Activated CD8-positive, alpha-beta memory T cell treated with anti-CD3 and anti-CD28 coated beads, Interleukin-2, amount 10 ng/mL, durations not matched to agents 7 days and 5 days (primary cell): ENCODE data around the gene TMF1. TPM values are rescaled to one million over a fixed set of nuclear protein-coding genes. Genes with fewer than 3 reads are reported as not detected.

Source experiments
- ATAC-seq: fragments of 150-1000 bp; cut with Tn5 transposase; one replicate; pipeline ENCODE4 v1.10.0; 2021; ENCODE audit warnings: moderate library complexity
- CTCF ChIA-PET: fragments of 350-600 bp; sonication (Branson Sonifier 250); formaldehyde crosslinking; loops from one replicate; lab custom pipeline; 2021; ENCODE audit warnings: antibody characterized with exemption; lab: Charles Lee
- DNase-seq: peaks from one replicate; pipeline ENCODE4 v3.0.0-alpha.2; 2020
- H3K27ac Mint-ChIP-seq: one replicate; pipeline ENCODE4 v1.8.0; 2021; ENCODE audit warnings: mild to moderate bottlenecking, mixed read lengths
- H3K27me3 Mint-ChIP-seq: one replicate; pipeline ENCODE4 v1.8.0; 2021; ENCODE audit warnings: mixed read lengths
- H3K36me3 Mint-ChIP-seq: one replicate; pipeline ENCODE4 v1.8.0; 2021; ENCODE audit warnings: mild to moderate bottlenecking, mixed read lengths
- H3K4me1 Mint-ChIP-seq: one replicate; pipeline ENCODE4 v1.8.0; 2021; ENCODE audit warnings: mixed read lengths
- H3K4me3 Mint-ChIP-seq: one replicate; pipeline ENCODE4 v1.8.0; 2021; ENCODE audit warnings: mild to moderate bottlenecking, moderate library complexity, mixed read lengths
- H3K9me3 Mint-ChIP-seq: one replicate; pipeline ENCODE4 v1.8.0; 2022; ENCODE audit warnings: low read depth, mixed read lengths
- total RNA-seq, 2 experiments: library from RNA; stranded (reverse); gene quantifications; one replicate each; pipeline ENCODE4 v1.2.3, GENCODE V29; 2021

The TMF1 gene
- total RNA-seq, 2 experiments from 2014 or later = 47.5 to 49.5 TPM

GRCh38 chr3:69020424-69020823 is 31.7 kb downstream of the TMF1 start:
- ATAC-seq = no peak
- no peak overlapping the region for H3K27ac Mint-ChIP-seq
- CTCF ChIA-PET = no interaction called here

DNA sequence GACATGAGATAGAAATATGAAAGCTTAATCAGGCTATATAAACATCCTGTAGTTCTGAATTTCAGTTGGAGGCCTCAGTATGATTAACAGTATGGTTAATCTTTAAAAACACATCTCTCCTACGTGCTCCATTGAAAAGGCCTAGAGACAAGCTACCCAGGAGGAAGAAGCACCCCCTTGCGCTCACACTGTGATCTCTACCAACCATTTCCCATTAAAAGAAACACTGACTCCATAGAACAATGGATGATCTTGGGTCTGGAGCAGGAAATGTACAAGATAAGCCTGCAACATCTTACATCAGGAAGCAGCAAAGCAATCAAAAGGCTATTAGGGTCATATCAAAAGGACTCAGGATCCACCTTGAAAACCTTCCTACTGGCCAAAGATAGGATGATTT is 35.2 kb downstream of the TMF1 start:
- CTCF ChIA-PET = no interaction called here
- Mint-ChIP-seq H3K9me3 (no peaks in the 10 kb centered on the region), H3K27me3 (no peaks in the 10 kb centered on the region), H3K27ac (no peak overlapping the region), H3K4me3 (no peak overlapping the region), H3K36me3 (peaks cover 17% of the 10 kb centered on the region), H3K4me1 (peaks cover 28% of the 10 kb centered on the region)
- DNase-seq (no peak), ATAC-seq (no peak)

More at GRCh38 chr3:69020424-69020823, 31.7 kb downstream of the TMF1 start:
- Mint-ChIP-seq H3K4me1 (peaks cover 9% of the 10 kb centered on the region), H3K4me3 (no peak overlapping the region), H3K27me3 (no peaks in the 10 kb centered on the region), H3K36me3 (peaks cover 24% of the 10 kb centered on the region), H3K9me3 (no peaks in the 10 kb centered on the region)
- DNase-seq = no peak

- CTCF ChIA-PET = no interaction called here
- Mint-ChIP-seq H3K36me3 (peaks cover 15% of the 10 kb centered on the region), H3K27me3 (no peaks in the 10 kb centered on the region), H3K9me3 (no peaks in the 10 kb centered on the region), H3K4me1 (peaks cover 29% of the 10 kb centered on the region), H3K27ac (no peak overlapping the region), H3K4me3 (no peak overlapping the region)
- ATAC-seq (no peak), DNase-seq (no peak)
Observed at GRCh38 chr3:69016102-69016501, 36.0 kb downstream of the TMF1 start.

DNA sequence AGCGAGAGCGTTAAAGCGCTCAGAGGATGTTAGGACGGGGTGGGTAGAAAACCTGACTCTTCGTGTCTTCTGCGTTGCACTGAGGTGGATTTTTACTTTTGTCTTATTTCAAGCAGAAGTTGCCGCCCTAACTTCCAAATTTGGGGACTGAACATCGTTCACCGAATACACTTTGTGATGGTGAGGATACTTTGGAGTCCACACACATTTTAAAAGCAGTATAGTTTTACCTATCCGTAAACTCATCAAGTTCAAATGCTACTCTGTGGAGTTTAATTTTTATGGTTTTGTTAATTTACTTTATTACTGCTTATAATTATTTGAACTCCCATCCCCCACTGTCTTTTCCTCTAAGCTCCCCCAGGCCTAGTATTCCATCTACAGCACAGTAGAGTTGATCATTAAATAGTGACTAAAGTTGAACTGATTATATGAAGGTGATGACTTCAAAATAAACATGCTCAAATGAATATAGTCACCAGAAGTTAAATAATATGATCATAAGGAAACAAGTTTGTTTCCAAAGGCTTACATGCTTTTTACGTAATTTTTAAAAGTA is 38.0 kb downstream of the TMF1 start:
- no peaks in the 10 kb centered on the region for H3K9me3 Mint-ChIP-seq
- H3K36me3 Mint-ChIP-seq = peaks cover 18% of the 10 kb centered on the region
- CTCF ChIA-PET = interaction anchor here (1.0 to 3.1 kb wide), 6 partner anchors 10 to 67 kb away, joined by 3 to 14 read pairs (median 4); partner anchors contain the start of gene UBA3
- no peaks in the 10 kb centered on the region for H3K27me3 Mint-ChIP-seq
- H3K27ac Mint-ChIP-seq = peak overlapping the region; percentile 64
- H3K4me3 Mint-ChIP-seq = peak overlapping the region; percentile 77
- no peak for ATAC-seq
- no peak for DNase-seq
- peaks cover 34% of the 10 kb centered on the region for H3K4me1 Mint-ChIP-seq

- Mint-ChIP-seq H3K4me1 (peaks cover 34% of the 10 kb centered on the region), H3K27ac (peak within 1 kb of the TSS; percentile 75), H3K9me3 (no peaks in the 10 kb centered on the region), H3K27me3 (no peaks in the 10 kb centered on the region), H3K4me3 (peak within 1 kb of the TSS; percentile 81), H3K36me3 (peaks cover 20% of the 10 kb centered on the region)
- CTCF ChIA-PET = interaction anchor here (1.0 to 3.1 kb wide), 6 partner anchors 11 to 68 kb away, joined by 3 to 14 read pairs (median 4); partner anchors contain the start of gene UBA3
- peak; percentile 88 for DNase-seq
- ATAC-seq = peak; percentile 91
Observed at GRCh38 chr3:69013253-69014021, 38.7 kb downstream of the TMF1 start, which contains the start of gene EOGT. EOGT (minus strand) TSS chr3:69013684; CDS start chr3:69009846, 3,838 bp downstream.

- Mint-ChIP-seq H3K36me3 (peaks cover 23% of the 10 kb centered on the region), H3K4me1 (peaks cover 34% of the 10 kb centered on the region), H3K4me3 (peak overlapping the region; percentile 81), H3K9me3 (no peaks in the 10 kb centered on the region), H3K27ac (peak overlapping the region; percentile 73), H3K27me3 (no peaks in the 10 kb centered on the region)
- DNase-seq = no peak
- no peak for ATAC-seq
- CTCF ChIA-PET = interaction anchor here (1.0 to 3.1 kb wide), 4 partner anchors 13 to 26 kb away, joined by 3 to 14 read pairs (median 4); no protein-coding TSS in a partner anchor
Observed at GRCh38 chr3:69012800-69013252, 39.3 kb downstream of the TMF1 start.

- Mint-ChIP-seq H3K27ac (peak overlapping the region; percentile 73), H3K4me1 (peaks cover 34% of the 10 kb centered on the region)
Observed at GRCh38 chr3:69012100-69012799, 39.9 kb downstream of the TMF1 start.

GRCh38 chr3:69011096-69011730 is 40.9 kb downstream of the TMF1 start:
- DNase-seq = no peak
- peak overlapping the region; percentile 57 for H3K27ac Mint-ChIP-seq
- peaks cover 20% of the 10 kb centered on the region for H3K36me3 Mint-ChIP-seq
- H3K4me1 Mint-ChIP-seq = peaks cover 34% of the 10 kb centered on the region
- H3K4me3 Mint-ChIP-seq = peak overlapping the region; percentile 23
- ATAC-seq = no peak
- CTCF ChIA-PET = interaction anchor here (0.6 to 3.1 kb wide), 4 partner anchors 11 to 1220 kb away, joined by 3 to 14 read pairs (median 3); no protein-coding TSS in a partner anchor
- H3K9me3 Mint-ChIP-seq = no peaks in the 10 kb centered on the region
- H3K27me3 Mint-ChIP-seq = no peaks in the 10 kb centered on the region

More at GRCh38 chr3:69012100-69012799, 39.9 kb downstream of the TMF1 start:
- Mint-ChIP-seq H3K27me3 (no peaks in the 10 kb centered on the region), H3K36me3 (peaks cover 20% of the 10 kb centered on the region), H3K9me3 (no peaks in the 10 kb centered on the region), H3K4me3 (peak overlapping the region; percentile 81)
- no peak for DNase-seq
- ATAC-seq = no peak
- CTCF ChIA-PET = interaction anchor here (2.1 to 3.1 kb wide), 2 partner anchors 12 to 16 kb away, joined by 5 to 14 read pairs; no protein-coding TSS in a partner anchor

DNA sequence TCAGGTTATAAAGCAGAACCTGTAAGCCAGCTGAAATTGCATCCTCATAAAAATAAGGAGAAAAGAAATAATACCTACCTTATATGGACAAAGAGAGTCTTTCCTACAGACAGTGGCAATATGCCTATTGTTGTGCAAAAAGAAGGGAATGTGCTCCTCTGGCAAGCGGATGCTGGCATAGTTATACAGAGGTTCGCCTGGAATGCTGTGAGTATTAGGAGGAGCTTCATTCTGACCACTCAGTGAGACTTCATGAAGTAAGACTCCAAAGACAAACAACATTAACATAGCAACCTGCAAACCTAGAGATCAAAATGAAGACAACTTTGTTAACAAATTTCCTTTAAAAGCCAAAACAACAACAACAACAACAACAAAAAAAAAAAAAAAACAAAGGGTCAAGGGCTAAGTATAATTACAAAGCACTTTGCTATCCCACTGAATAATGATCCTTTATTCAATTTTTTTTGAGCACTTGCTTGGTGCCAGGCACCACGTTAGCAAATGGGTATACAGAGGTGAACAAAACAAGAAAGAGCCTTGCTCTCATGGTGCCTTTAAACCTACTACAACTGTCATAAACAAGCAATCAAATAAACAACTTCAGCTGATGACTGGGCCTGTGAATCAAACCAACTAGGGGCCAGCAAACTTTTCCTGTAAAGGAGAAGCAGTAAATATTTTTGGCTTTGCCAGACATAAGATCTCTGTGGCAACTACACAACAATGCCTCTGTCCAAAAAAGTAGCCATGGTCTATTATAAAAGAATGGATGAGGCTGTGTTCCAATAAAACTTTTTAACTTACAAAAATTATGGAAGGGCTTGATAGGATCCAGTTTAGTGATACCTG is 42.3 kb downstream of the TMF1 start:
- no peaks in the 10 kb centered on the region for H3K27me3 Mint-ChIP-seq
- no peak overlapping the region for H3K27ac Mint-ChIP-seq
- no peaks in the 10 kb centered on the region for H3K9me3 Mint-ChIP-seq
- H3K36me3 Mint-ChIP-seq = peaks cover 25% of the 10 kb centered on the region
- DNase-seq (no peak), ATAC-seq (no peak)
- CTCF ChIA-PET = no interaction called here
- no peak overlapping the region for H3K4me3 Mint-ChIP-seq
- peaks cover 26% of the 10 kb centered on the region for H3K4me1 Mint-ChIP-seq

DNA sequence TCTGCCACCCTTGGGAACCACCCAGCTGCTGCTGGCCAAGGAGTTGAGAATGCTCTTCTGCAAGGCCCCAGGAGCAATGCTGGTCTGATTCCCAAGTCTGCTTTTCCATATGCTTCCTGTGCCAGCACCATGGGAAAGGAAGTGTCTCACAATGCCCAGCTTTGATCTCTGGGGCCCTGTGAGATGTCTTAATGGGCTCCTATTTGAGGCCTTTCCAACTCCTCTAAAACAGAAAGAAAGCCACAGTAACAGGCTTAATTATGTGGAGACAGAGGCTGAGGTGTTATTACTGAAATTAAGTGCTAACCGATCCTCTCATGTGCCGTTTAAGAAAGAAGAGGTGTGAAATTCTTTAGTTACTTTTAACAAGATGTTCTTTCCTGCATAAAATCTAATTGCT is 43.2 kb downstream of the TMF1 start:
- ATAC-seq = no peak
- no peaks in the 10 kb centered on the region for H3K9me3 Mint-ChIP-seq
- peak overlapping the region; percentile 24 for H3K27ac Mint-ChIP-seq
- CTCF ChIA-PET = no interaction called here
- DNase-seq = no peak
- no peak overlapping the region for H3K4me3 Mint-ChIP-seq
- no peaks in the 10 kb centered on the region for H3K27me3 Mint-ChIP-seq
- peaks cover 31% of the 10 kb centered on the region for H3K36me3 Mint-ChIP-seq
- peaks cover 20% of the 10 kb centered on the region for H3K4me1 Mint-ChIP-seq

- Mint-ChIP-seq H3K27me3 (no peaks in the 10 kb centered on the region), H3K36me3 (peaks cover 46% of the 10 kb centered on the region), H3K4me3 (no peak overlapping the region), H3K27ac (no peak overlapping the region), H3K9me3 (no peaks in the 10 kb centered on the region), H3K4me1 (peaks cover 7% of the 10 kb centered on the region)
- DNase-seq = no peak
- no peak for ATAC-seq
- CTCF ChIA-PET = no interaction called here
Observed at GRCh38 chr3:69005791-69006482, 46.2 kb downstream of the TMF1 start.
